ENCODE data around the gene PDCL2. TPM values are rescaled to one million over a fixed set of nuclear protein-coding genes. Genes with fewer than 3 reads are reported as not detected.

PDCL2 gene
- total and polyA plus RNA-seq, 2 experiments from 2014 or later: 0.35 to 1.9 TPM

DNA sequence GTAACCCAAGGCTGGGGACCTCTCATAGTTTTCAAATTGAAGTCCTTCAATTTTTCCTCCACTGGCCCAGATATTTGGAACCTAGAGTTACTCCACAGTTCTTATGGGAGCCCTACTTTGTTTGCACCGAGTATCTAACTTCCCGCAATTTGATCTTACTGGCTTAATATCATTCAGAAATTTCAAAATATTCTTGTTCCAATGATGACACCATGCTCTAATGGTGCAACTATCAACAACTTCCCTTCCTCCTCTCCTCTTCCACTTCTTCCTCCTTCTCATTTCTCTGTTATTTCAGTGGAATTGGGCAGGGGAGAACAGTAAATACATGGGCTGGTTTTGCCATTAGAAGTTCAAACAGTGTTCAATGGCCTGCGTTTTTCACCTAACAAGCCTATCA, 20.2 kb downstream of the PDCL2 start:
- H3K27ac ChIP-seq (ENCODE audit: low read depth): no peak overlapping the region
- H3K4me2 ChIP-seq: no peak overlapping the region
- H3K27ac Mint-ChIP-seq: no peak overlapping the region
- H2AFZ ChIP-seq: no peak overlapping the region
- H3K4me3 ChIP-seq: no peak overlapping the region
- H3K36me3 Mint-ChIP-seq (ENCODE audit: low read depth): peaks cover 28% of the 10 kb centered on the region; the same call in 2 of the 3 replicates
- 0 out of 2 replicates have a peak, but pooled peaks cover 4% of the 10 kb centered on the region for H3K9me2 ChIP-seq (ENCODE audit: insufficient read depth)
- DNase-seq (ENCODE audit: low spot score): no peak
- H3K27me3 ChIP-seq (ENCODE audit: insufficient read depth): no peaks in the 10 kb centered on the region
- no peaks in the 10 kb centered on the region for H4K20me1 ChIP-seq (replicated peaks; ENCODE audit: insufficient read depth)
- H3K9me3 Mint-ChIP-seq: peaks cover 27% of the 10 kb centered on the region
- no peaks in the 10 kb centered on the region for H3K79me2 ChIP-seq (replicated peaks; ENCODE audit: insufficient read depth)
- ATAC-seq: no peak
- peaks cover 5% of the 10 kb centered on the region for H3K27me3 Mint-ChIP-seq (ENCODE audit: insufficient read depth, low read depth, poor library complexity)
- H3K36me3 ChIP-seq (ENCODE audit: insufficient read depth): peaks cover 16% of the 10 kb centered on the region
- TF ChIP-seq NANOG (IDR thresholded peaks at IDR 0.05; ENCODE audit: borderline replicate concordance) (no peak), ZNF331 (CRISPR knock-in tag; IDR thresholded peaks at IDR 0.05; ENCODE audit: low read depth) (no peak), EZH2 (IDR thresholded peaks at IDR 0.05; ENCODE audit: low read depth, unreplicated experiment) (no peak), STAT1 (IDR thresholded peaks at IDR 0.05; ENCODE audit: unreplicated experiment) (no peak), CREB1 (CRISPR knock-in tag; IDR thresholded peaks at IDR 0.05; ENCODE audit: low read depth) (no peak), EZH2phosphoT487 (IDR thresholded peaks at IDR 0.05; ENCODE audit: unreplicated experiment) (no peak), POLR2AphosphoS5 (IDR thresholded peaks at IDR 0.05; ENCODE audit: low read depth) (no peak), ZNF114 (CRISPR knock-in tag; IDR thresholded peaks at IDR 0.05) (no peak), JUNB (IDR thresholded peaks at IDR 0.05; ENCODE audit: unreplicated experiment) (no peak), CTCF (conservative IDR thresholded peaks at IDR 0.05; ENCODE audit: low read depth in 2 of 2) (no peak), ETS1 (IDR thresholded peaks at IDR 0.05) (no peak), REST (IDR thresholded peaks at IDR 0.05; ENCODE audit: unreplicated experiment) (no peak)
- TF ChIP-seq, protein P1, sequence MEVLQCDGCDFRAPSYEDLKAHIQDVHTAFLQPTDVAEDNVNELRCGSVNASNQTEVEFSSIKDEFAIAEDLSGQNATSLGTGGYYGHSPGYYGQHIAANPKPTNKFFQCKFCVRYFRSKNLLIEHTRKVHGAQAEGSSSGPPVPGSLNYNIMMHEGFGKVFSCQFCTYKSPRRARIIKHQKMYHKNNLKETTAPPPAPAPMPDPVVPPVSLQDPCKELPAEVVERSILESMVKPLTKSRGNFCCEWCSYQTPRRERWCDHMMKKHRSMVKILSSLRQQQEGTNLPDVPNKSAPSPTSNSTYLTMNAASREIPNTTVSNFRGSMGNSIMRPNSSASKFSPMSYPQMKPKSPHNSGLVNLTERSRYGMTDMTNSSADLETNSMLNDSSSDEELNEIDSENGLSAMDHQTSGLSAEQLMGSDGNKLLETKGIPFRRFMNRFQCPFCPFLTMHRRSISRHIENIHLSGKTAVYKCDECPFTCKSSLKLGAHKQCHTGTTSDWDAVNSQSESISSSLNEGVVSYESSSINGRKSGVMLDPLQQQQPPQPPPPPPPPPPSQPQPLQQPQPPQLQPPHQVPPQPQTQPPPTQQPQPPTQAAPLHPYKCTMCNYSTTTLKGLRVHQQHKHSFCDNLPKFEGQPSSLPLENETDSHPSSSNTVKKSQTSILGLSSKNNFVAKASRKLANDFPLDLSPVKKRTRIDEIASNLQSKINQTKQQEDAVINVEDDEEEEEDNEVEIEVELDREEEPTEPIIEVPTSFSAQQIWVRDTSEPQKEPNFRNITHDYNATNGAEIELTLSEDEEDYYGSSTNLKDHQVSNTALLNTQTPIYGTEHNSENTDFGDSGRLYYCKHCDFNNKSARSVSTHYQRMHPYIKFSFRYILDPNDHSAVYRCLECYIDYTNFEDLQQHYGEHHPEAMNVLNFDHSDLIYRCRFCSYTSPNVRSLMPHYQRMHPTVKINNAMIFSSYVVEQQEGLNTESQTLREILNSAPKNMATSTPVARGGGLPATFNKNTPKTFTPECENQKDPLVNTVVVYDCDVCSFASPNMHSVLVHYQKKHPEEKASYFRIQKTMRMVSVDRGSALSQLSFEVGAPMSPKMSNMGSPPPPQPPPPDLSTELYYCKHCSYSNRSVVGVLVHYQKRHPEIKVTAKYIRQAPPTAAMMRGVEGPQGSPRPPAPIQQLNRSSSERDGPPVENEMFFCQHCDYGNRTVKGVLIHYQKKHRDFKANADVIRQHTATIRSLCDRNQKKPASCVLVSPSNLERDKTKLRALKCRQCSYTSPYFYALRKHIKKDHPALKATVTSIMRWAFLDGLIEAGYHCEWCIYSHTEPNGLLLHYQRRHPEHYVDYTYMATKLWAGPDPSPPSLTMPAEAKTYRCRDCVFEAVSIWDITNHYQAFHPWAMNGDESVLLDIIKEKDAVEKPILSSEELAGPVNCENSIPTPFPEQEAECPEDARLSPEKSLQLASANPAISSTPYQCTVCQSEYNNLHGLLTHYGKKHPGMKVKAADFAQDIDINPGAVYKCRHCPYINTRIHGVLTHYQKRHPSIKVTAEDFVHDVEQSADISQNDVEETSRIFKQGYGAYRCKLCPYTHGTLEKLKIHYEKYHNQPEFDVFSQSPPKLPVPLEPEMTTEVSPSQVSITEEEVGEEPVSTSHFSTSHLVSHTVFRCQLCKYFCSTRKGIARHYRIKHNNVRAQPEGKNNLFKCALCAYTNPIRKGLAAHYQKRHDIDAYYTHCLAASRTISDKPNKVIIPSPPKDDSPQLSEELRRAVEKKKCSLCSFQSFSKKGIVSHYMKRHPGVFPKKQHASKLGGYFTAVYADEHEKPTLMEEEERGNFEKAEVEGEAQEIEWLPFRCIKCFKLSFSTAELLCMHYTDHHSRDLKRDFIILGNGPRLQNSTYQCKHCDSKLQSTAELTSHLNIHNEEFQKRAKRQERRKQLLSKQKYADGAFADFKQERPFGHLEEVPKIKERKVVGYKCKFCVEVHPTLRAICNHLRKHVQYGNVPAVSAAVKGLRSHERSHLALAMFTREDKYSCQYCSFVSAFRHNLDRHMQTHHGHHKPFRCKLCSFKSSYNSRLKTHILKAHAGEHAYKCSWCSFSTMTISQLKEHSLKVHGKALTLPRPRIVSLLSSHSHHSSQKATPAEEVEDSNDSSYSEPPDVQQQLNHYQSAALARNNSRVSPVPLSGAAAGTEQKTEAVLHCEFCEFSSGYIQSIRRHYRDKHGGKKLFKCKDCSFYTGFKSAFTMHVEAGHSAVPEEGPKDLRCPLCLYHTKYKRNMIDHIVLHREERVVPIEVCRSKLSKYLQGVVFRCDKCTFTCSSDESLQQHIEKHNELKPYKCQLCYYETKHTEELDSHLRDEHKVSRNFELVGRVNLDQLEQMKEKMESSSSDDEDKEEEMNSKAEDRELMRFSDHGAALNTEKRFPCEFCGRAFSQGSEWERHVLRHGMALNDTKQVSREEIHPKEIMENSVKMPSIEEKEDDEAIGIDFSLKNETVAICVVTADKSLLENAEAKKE (CRISPR knock-in tag; IDR thresholded peaks at IDR 0.05): no peak
- no peaks in the 10 kb centered on the region for H3F3A ChIP-seq (replicated peaks; ENCODE audit: low read depth)
- H3K4me3 Mint-ChIP-seq: no peak overlapping the region
- H3K4me1 Mint-ChIP-seq: no peaks in the 10 kb centered on the region; the same call in 2 of the 3 replicates
- H3K4me1 ChIP-seq (ENCODE audit: insufficient read depth): no peaks in the 10 kb centered on the region

Data from GM23338 (cell line).